GM06990 (cell line): ENCODE results near the gene ACER3.

Source experiments
- DNase-seq: peaks from one replicate; pipeline ENCODE4 v3.0.0-alpha.2; 2011; ENCODE audit not compliant: insufficient read length; ENCODE audit errors: extremely low read depth
- H3K27me3 ChIP-seq: replicated peaks from 2 replicates; pipeline ENCODE4 v1.6.0; 2011; ENCODE audit warnings: low read length; ENCODE audit not compliant: control insufficient read depth, insufficient read depth
- H3K36me3 ChIP-seq: 2 replicates; pipeline ENCODE4 v1.5.1; 2011; ENCODE audit warnings: low read length; ENCODE audit not compliant: control insufficient read depth, insufficient read depth
- H3K4me3 ChIP-seq: replicated peaks from 2 replicates; pipeline ENCODE4 v1.5.1; 2011; ENCODE audit warnings: low read depth, mild to moderate bottlenecking, control low read depth, low read length
- CTCF ChIP-seq: IDR thresholded peaks from 2 replicates; pipeline ENCODE4 v1.5.1; 2011; ENCODE audit warnings: low read length, control low read depth, mild to moderate bottlenecking, inconsistent platforms; ENCODE audit not compliant: insufficient read depth, poor library complexity, severe bottlenecking

The ACER3 gene

GRCh38 chr11:77054084-77054483, 193.4 kb downstream of the ACER3 start:
- no peak for DNase-seq
- no peak overlapping the region for H3K4me3 ChIP-seq
- no peak for TF ChIP-seq CTCF
- no peaks in the 10 kb centered on the region for H3K27me3 ChIP-seq
- no peaks in the 10 kb centered on the region for H3K36me3 ChIP-seq

GRCh38 chr11:77055101-77055561, 194.4 kb downstream of the ACER3 start:
- H3K4me3 ChIP-seq: no peak overlapping the region
- H3K36me3 ChIP-seq: no peaks in the 10 kb centered on the region
- no peak for DNase-seq
- TF ChIP-seq CTCF: no peak
- H3K27me3 ChIP-seq: no peaks in the 10 kb centered on the region

- Histone ChIP-seq H3K27me3 (no peaks in the 10 kb centered on the region), H3K4me3 (no peak overlapping the region), H3K36me3 (no peaks in the 10 kb centered on the region)
- TF ChIP-seq CTCF: no peak
- DNase-seq: no peak
These were observed 195.2 kb downstream of the ACER3 start for GRCh38 chr11:77055913-77056312.

- DNase-seq: no peak
- H3K36me3 ChIP-seq: no peaks in the 10 kb centered on the region
- no peak overlapping the region for H3K4me3 ChIP-seq
- no peak for TF ChIP-seq CTCF
- H3K27me3 ChIP-seq: no peaks in the 10 kb centered on the region
These were observed 196.2 kb downstream of the ACER3 start for GRCh38 chr11:77056814-77057402.

- no peak for TF ChIP-seq CTCF
- Histone ChIP-seq H3K27me3 (no peaks in the 10 kb centered on the region), H3K4me3 (no peak overlapping the region), H3K36me3 (no peaks in the 10 kb centered on the region)
- DNase-seq: no peak
These were observed 197.3 kb downstream of the ACER3 start for GRCh38 chr11:77057938-77058474.

GRCh38 chr11:77058900-77059299, 198.2 kb downstream of the ACER3 start:
- no peak for DNase-seq
- no peak for TF ChIP-seq CTCF
- Histone ChIP-seq H3K4me3 (no peak overlapping the region), H3K36me3 (no peaks in the 10 kb centered on the region), H3K27me3 (no peaks in the 10 kb centered on the region; the same call in 1 of the 2 replicates)
